Colonic mucosa (tissue), 4 donors: ENCODE results near the gene CRELD2. TPM values are rescaled to one million over a fixed set of nuclear protein-coding genes. Genes with fewer than 3 reads are reported as not detected.

Source experiments
- DNase-seq: peaks from one replicate; pipeline ENCODE4 v3.0.0-alpha.2; 2020
- H3K27ac ChIP-seq: fragments of 200-600 bp; one replicate; pipeline ENCODE4 v1.8.0; 2021
- H3K27me3 ChIP-seq: fragments of 200-600 bp; one replicate; pipeline ENCODE4 v1.8.0; 2021
- H3K36me3 ChIP-seq: fragments of 200-600 bp; one replicate; pipeline ENCODE4 v1.8.0; 2021
- H3K4me1 ChIP-seq: fragments of 200-600 bp; one replicate; pipeline ENCODE4 v1.8.0; 2021; ENCODE audit warnings: mild to moderate bottlenecking
- H3K4me3 ChIP-seq: fragments of 200-600 bp; one replicate; pipeline ENCODE4 v1.8.0; 2021
- H3K9ac ChIP-seq, 2 donors: one replicate each; pipeline ENCODE4 v1.7.0; 2013; ENCODE audit warnings: control low read depth in 2 of 2, low read depth in 2 of 2, low read length in 2 of 2
- H3K9me3 ChIP-seq: fragments of 200-600 bp; one replicate; pipeline ENCODE4 v1.8.0; 2021
- CTCF ChIP-seq: fragments of 200-600 bp; IDR thresholded peaks from one replicate; pipeline ENCODE4 v1.8.0; 2022; ENCODE audit warnings: antibody characterized with exemption, mild to moderate bottlenecking
- intact Hi-C: fragments of 100-400 bp; cut with DNase I; formaldehyde crosslinking; loops from one replicate; pipeline ENCODE4 v1.14.1; 2022
- total RNA-seq, 2 donors: library from RNA; stranded (reverse); fragmentation: NEBNext Ultra II Directional in 1 of 2; extraction: Animal tissue kit (Norgen Biotek cat#: 25700) in 1 of 2; gene quantifications; one replicate each; pipeline ENCODE4 v1.2.1, GENCODE V29; 2021
- donor health status: healthy.
- donor health status: DM: no; HTN: no; CAD: no.
- donor health status: DM: no; HTN: no; CAD: no.

CRELD2 gene
- total RNA-seq, 2 donors from 2014 or later, result 43.6 to 133 TPM

GRCh38 chr22:49968831-49969661 lies 50.6 kb downstream of the CRELD2 start:
- no peak overlapping the region for H3K27ac ChIP-seq
- peaks cover under 1% of the 10 kb centered on the region for H3K36me3 ChIP-seq
- H3K9ac ChIP-seq, result peak overlapping the region in 1 of 2 donors; percentile 12
- no peak for TF ChIP-seq CTCF
- DNase-seq, result no peak
- no peak overlapping the region for H3K4me3 ChIP-seq
- intact Hi-C loops, result no loop called here
- H3K4me1 ChIP-seq, result peaks cover 22% of the 10 kb centered on the region
- no peaks in the 10 kb centered on the region for H3K9me3 ChIP-seq
- no peaks in the 10 kb centered on the region for H3K27me3 ChIP-seq

- intact Hi-C loops, result no loop called here
- peak; percentile 31 for DNase-seq
- Histone ChIP-seq H3K9ac (peak overlapping the region in 1 of 2 donors; percentile 76), H3K36me3 (no peaks in the 10 kb centered on the region), H3K27me3 (no peaks in the 10 kb centered on the region), H3K4me1 (peaks cover 21% of the 10 kb centered on the region), H3K9me3 (no peaks in the 10 kb centered on the region), H3K4me3 (no peak overlapping the region), H3K27ac (peak overlapping the region; percentile 82)
- TF ChIP-seq CTCF, result no peak
Observed at GRCh38 chr22:49969751-49970527, 51.5 kb downstream of the CRELD2 start.

- Histone ChIP-seq H3K4me3 (peak overlapping the region; percentile 46), H3K27ac (peak overlapping the region; percentile 82), H3K9ac (peak overlapping the region; percentile 67 to 76), H3K36me3 (no peaks in the 10 kb centered on the region), H3K9me3 (no peaks in the 10 kb centered on the region), H3K4me1 (peaks cover 21% of the 10 kb centered on the region), H3K27me3 (no peaks in the 10 kb centered on the region)
- TF ChIP-seq CTCF, result no peak
- intact Hi-C loops, result no loop called here
- peak; percentile 95 for DNase-seq
Observed at GRCh38 chr22:49970528-49971231, 52.2 kb downstream of the CRELD2 start.

- Histone ChIP-seq H3K9ac (peak overlapping the region; percentile 67 to 76), H3K4me3 (peak overlapping the region; percentile 46), H3K4me1 (peaks cover 16% of the 10 kb centered on the region), H3K9me3 (no peaks in the 10 kb centered on the region), H3K36me3 (no peaks in the 10 kb centered on the region), H3K27me3 (no peaks in the 10 kb centered on the region), H3K27ac (peak overlapping the region; percentile 82)
- peak; percentile 87 for DNase-seq
- intact Hi-C loops, result no loop called here
- no peak for TF ChIP-seq CTCF
Observed at GRCh38 chr22:49971232-49972162, 53.1 kb downstream of the CRELD2 start.
